ENCODE measurements around the gene MINDY4. TPM values are rescaled to one million over a fixed set of nuclear protein-coding genes. Genes with fewer than 3 reads are reported as not detected.

MINDY4 gene
- total RNA-seq, 1 donor from 2014 or later = 4.1 TPM

DNA sequence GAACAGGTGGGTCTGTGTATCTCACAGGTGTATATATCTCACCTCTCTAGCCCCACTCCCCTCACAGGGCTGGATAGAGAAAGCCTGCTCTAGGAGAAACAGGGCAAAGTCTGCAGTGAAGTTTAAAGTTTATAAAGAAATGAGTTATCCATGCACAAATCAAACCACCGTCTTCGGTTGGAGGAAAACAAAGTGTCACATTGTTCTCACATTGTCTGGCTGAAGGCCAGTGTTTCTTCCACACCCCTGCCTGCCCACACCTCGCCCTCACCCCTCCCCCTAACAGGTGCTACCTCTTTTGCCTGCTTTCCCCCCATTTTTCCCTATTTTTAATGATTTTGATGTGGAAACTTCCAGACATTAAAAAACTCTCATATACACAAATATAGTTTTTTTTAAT lies 166.2 kb downstream of the MINDY4 start:
- peaks cover 4% of the 10 kb centered on the region for H3K4me1 ChIP-seq (ENCODE audit: insufficient read depth, low read length)
- no peaks in the 10 kb centered on the region for H3K9me3 ChIP-seq (ENCODE audit: insufficient read depth, low read depth, low read length)
- peaks cover 34% of the 10 kb centered on the region for H3K27me3 ChIP-seq (ENCODE audit: insufficient read depth, low read length)
- Mint-ChIP-seq H3K4me3 (ENCODE audit: unreplicated experiment) (no peak overlapping the region), H3K9me3 (ENCODE audit: unreplicated experiment) (peaks cover 2% of the 10 kb centered on the region), H3K36me3 (ENCODE audit: low read depth, unreplicated experiment) (no peaks in the 10 kb centered on the region), H3K27ac (ENCODE audit: unreplicated experiment) (no peak overlapping the region), H3K27me3 (ENCODE audit: low read depth, unreplicated experiment) (peaks cover 24% of the 10 kb centered on the region), H3K4me1 (ENCODE audit: low read depth, unreplicated experiment) (peaks cover under 1% of the 10 kb centered on the region)
- no peaks in the 10 kb centered on the region for H3K36me3 ChIP-seq (ENCODE audit: insufficient read depth, low read length)
- H3K4me3 ChIP-seq (ENCODE audit: insufficient read depth, low read depth, low read length) = no peak overlapping the region
- H3K79me2 ChIP-seq (ENCODE audit: insufficient read depth, low read length) = no peaks in the 10 kb centered on the region
- DNase-seq (ENCODE audit: low read depth) = no peak
- no peak overlapping the region for H3K9ac ChIP-seq (ENCODE audit: low read length)
- no peak overlapping the region for H3K4me2 ChIP-seq (ENCODE audit: low read length)
- TF ChIP-seq, protein P1, sequence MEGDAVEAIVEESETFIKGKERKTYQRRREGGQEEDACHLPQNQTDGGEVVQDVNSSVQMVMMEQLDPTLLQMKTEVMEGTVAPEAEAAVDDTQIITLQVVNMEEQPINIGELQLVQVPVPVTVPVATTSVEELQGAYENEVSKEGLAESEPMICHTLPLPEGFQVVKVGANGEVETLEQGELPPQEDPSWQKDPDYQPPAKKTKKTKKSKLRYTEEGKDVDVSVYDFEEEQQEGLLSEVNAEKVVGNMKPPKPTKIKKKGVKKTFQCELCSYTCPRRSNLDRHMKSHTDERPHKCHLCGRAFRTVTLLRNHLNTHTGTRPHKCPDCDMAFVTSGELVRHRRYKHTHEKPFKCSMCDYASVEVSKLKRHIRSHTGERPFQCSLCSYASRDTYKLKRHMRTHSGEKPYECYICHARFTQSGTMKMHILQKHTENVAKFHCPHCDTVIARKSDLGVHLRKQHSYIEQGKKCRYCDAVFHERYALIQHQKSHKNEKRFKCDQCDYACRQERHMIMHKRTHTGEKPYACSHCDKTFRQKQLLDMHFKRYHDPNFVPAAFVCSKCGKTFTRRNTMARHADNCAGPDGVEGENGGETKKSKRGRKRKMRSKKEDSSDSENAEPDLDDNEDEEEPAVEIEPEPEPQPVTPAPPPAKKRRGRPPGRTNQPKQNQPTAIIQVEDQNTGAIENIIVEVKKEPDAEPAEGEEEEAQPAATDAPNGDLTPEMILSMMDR (IDR thresholded peaks at IDR 0.05; ENCODE audit: insufficient read depth, low read depth, low read length) = no peak
- no peak for TF ChIP-seq EZH2 (IDR thresholded peaks at IDR 0.05; ENCODE audit: insufficient read depth, low read length)
- no peaks in the 10 kb centered on the region for H4K20me1 ChIP-seq (ENCODE audit: insufficient read depth, low read length)
- no peak for FAIRE-seq
- no peak overlapping the region for H2AFZ ChIP-seq (ENCODE audit: low read depth, low read length)
- no peak overlapping the region for H3K27ac ChIP-seq (ENCODE audit: low read depth, low read length)

GRCh38 chr7:30938435-30939316 lies 167.5 kb downstream of the MINDY4 start:
- no peak overlapping the region for H3K27ac Mint-ChIP-seq (ENCODE audit: unreplicated experiment)
- FAIRE-seq (peak; percentile 9), DNase-seq (ENCODE audit: low read depth) (peak; percentile 27)
- H3K4me3 Mint-ChIP-seq (ENCODE audit: unreplicated experiment) = no peak overlapping the region
- peaks cover 2% of the 10 kb centered on the region for H3K9me3 Mint-ChIP-seq (ENCODE audit: unreplicated experiment)
- Histone ChIP-seq H3K4me1 (ENCODE audit: insufficient read depth, low read length) (peaks cover 4% of the 10 kb centered on the region), H3K27me3 (ENCODE audit: insufficient read depth, low read length) (peaks cover 39% of the 10 kb centered on the region), H2AFZ (ENCODE audit: low read depth, low read length) (peak overlapping the region; percentile 89), H3K4me2 (ENCODE audit: low read length) (peak overlapping the region; percentile 77), H3K79me2 (ENCODE audit: insufficient read depth, low read length) (no peaks in the 10 kb centered on the region), H3K9ac (ENCODE audit: low read length) (no peak overlapping the region), H4K20me1 (ENCODE audit: insufficient read depth, low read length) (no peaks in the 10 kb centered on the region), H3K27ac (ENCODE audit: low read depth, low read length) (no peak overlapping the region), H3K9me3 (ENCODE audit: insufficient read depth, low read depth, low read length) (no peaks in the 10 kb centered on the region), H3K36me3 (ENCODE audit: insufficient read depth, low read length) (no peaks in the 10 kb centered on the region), H3K4me3 (ENCODE audit: insufficient read depth, low read depth, low read length) (peak overlapping the region; percentile 37)
- TF ChIP-seq EZH2 (IDR thresholded peaks at IDR 0.05; ENCODE audit: insufficient read depth, low read length) = no peak
- TF ChIP-seq, protein P1 (IDR thresholded peaks at IDR 0.05; ENCODE audit: insufficient read depth, low read depth, low read length) = peak; percentile 88
- H3K27me3 Mint-ChIP-seq (ENCODE audit: low read depth, unreplicated experiment) = peaks cover 20% of the 10 kb centered on the region
- H3K4me1 Mint-ChIP-seq (ENCODE audit: low read depth, unreplicated experiment) = no peaks in the 10 kb centered on the region
- no peaks in the 10 kb centered on the region for H3K36me3 Mint-ChIP-seq (ENCODE audit: low read depth, unreplicated experiment)
